GM12878 (cell line): Measurements from ENCODE around the gene NHS. TPM values are rescaled to one million over a fixed set of nuclear protein-coding genes. Genes with fewer than 3 reads are reported as not detected.

Source experiments
- ATAC-seq: fragments of 200-7000 bp; cut with Tn5 transposase; 3 replicates; pipeline ENCODE4 v1.9.1; 2020; ENCODE audit warnings: mild to moderate bottlenecking, moderate library complexity
- BruUV-seq: library from RNA; stranded (reverse); fragments of 400-500 nt; replicated peaks from 2 replicates; lab custom pipeline; 2021; lab: Mats Ljungman, UMichigan
- CTCF ChIA-PET: fragments of 300-600 bp; sonication (Branson Sonifier 250); formaldehyde crosslinking; extraction: SDS; loops from one replicate; lab custom pipeline; 2021; ENCODE audit warnings: inconsistent platforms; lab: Yijun Ruan, JAX
- POLR2A ChIA-PET: fragments of 350-600 bp; formaldehyde crosslinking; extraction: SDS; loops from one replicate; lab custom pipeline; 2021; ENCODE audit warnings: inconsistent platforms; lab: Charles Lee
- RAD21 ChIA-PET: fragments of 300-600 bp; sonication (Branson Sonifier 250); formaldehyde crosslinking; loops from one replicate; lab custom pipeline; 2023; ENCODE audit warnings: antibody characterized with exemption; ENCODE audit not compliant: unreplicated experiment; lab: Charles Lee
- SMC1A ChIA-PET: fragments of 300-600 bp; sonication (Branson Sonifier 250); formaldehyde crosslinking; loops from one replicate; lab custom pipeline; 2023; ENCODE audit not compliant: unreplicated experiment, uncharacterized antibody; lab: Charles Lee
- DNase-seq: peaks from one replicate; pipeline ENCODE4 v3.0.0-alpha.2; 2011; ENCODE audit warnings: low read depth, low spot score
- FAIRE-seq: peaks from 3 replicates; lab custom pipeline; 2011; peaks lifted over from hg19 to GRCh38; lab: Jason Lieb, UNC
- H2AFZ ChIP-seq: 2 replicates; pipeline ENCODE4 v1.6.0; 2011; ENCODE audit warnings: low read depth, low read length, control low read depth; ENCODE audit not compliant: control insufficient read depth
- H3K27ac ChIP-seq: 2 replicates; pipeline ENCODE4 v1.5.1; 2011; ENCODE audit warnings: control low read depth; ENCODE audit not compliant: control insufficient read depth, insufficient read depth
- H3K27me3 ChIP-seq, 2 experiments: replicated peaks in 1 of 2; 2 replicates each; pipeline versions ENCODE4 v1.6.0 to v1.6.1; 2011; ENCODE audit warnings: low read length in 1 of 2; ENCODE audit not compliant: control insufficient read depth in 2 of 2, insufficient read depth in 2 of 2
- H3K36me3 ChIP-seq, 2 experiments: 2 replicates each; pipeline ENCODE4 v1.5.1; 2011; ENCODE audit warnings: low read length in 1 of 2; ENCODE audit not compliant: control insufficient read depth in 2 of 2, insufficient read depth in 2 of 2
- H3K4me1 ChIP-seq: 2 replicates; pipeline ENCODE4 v1.6.1; 2011; ENCODE audit warnings: mild to moderate bottlenecking, low read length, moderate library complexity, mixed read lengths; ENCODE audit not compliant: control insufficient read depth, insufficient read depth
- H3K4me2 ChIP-seq: 2 replicates; pipeline ENCODE4 v1.6.0; 2011; ENCODE audit warnings: control low read depth; ENCODE audit not compliant: control insufficient read depth, insufficient read depth
- H3K4me3 ChIP-seq: fragments of 200-600 bp; sonication (generic); 2 replicates; pipeline ENCODE4 v1.5.1; 2016
- H3K79me2 ChIP-seq: 2 replicates; pipeline ENCODE4 v1.6.0; 2011; ENCODE audit warnings: low read length; ENCODE audit not compliant: control insufficient read depth, insufficient read depth
- H3K9ac ChIP-seq: 2 replicates; pipeline ENCODE4 v1.8.0; 2011; ENCODE audit warnings: low read length, control low read depth, mixed read lengths; ENCODE audit not compliant: control insufficient read depth, insufficient read depth
- H3K9me3 ChIP-seq: replicated peaks from 3 replicates; pipeline ENCODE4 v1.5.1; 2011; ENCODE audit warnings: mild to moderate bottlenecking, low read length; ENCODE audit not compliant: control insufficient read depth, insufficient read depth
- H4K20me1 ChIP-seq: 2 replicates; pipeline ENCODE4 v1.6.0; 2011; ENCODE audit not compliant: control insufficient read depth, insufficient read depth
- ATF3 ChIP-seq: IDR thresholded peaks from 2 replicates; pipeline ENCODE4 v1.6.1; 2011; ENCODE audit warnings: low read depth, mild to moderate bottlenecking, low read length, moderate library complexity, borderline replicate concordance; ENCODE audit errors: extremely low read depth
- FOS ChIP-seq: IDR thresholded peaks from 3 replicates; pipeline ENCODE4 v1.6.1; 2011; ENCODE audit warnings: borderline replicate concordance; ENCODE audit not compliant: insufficient read length; ENCODE audit errors: extremely low read depth
- HCFC1 ChIP-seq: fragments of 150-350 bp; IDR thresholded peaks from 2 replicates; pipeline ENCODE4 v1.6.1; 2014; ENCODE audit warnings: low read length
- HDAC6 ChIP-seq: fragments of 200-600 bp; sonication (generic); IDR thresholded peaks from one replicate; pipeline ENCODE4 v1.8.0; 2017; ENCODE audit warnings: antibody characterized with exemption; ENCODE audit not compliant: unreplicated experiment
- IRF5 ChIP-seq: fragments of 450-650 bp; IDR thresholded peaks from 2 replicates; pipeline ENCODE4 v1.6.1; 2017; ENCODE audit warnings: borderline replicate concordance
- NFXL1 ChIP-seq: fragments of 450-650 bp; IDR thresholded peaks from 2 replicates; pipeline ENCODE4 v1.6.1; 2017; ENCODE audit warnings: antibody characterized with exemption, mild to moderate bottlenecking, borderline replicate concordance
- NFYB ChIP-seq: IDR thresholded peaks from 2 replicates; pipeline ENCODE4 v1.6.1; 2011; ENCODE audit warnings: low read depth, mild to moderate bottlenecking, low read length, improper control_type of control experiment, moderate library complexity; ENCODE audit not compliant: insufficient read depth
- NR2C2 ChIP-seq: IDR thresholded peaks from 2 replicates; pipeline ENCODE4 v1.6.1; 2011; ENCODE audit warnings: borderline replicate concordance, low read depth; ENCODE audit not compliant: control insufficient read depth, insufficient read length
- PAX5 ChIP-seq: IDR thresholded peaks from 2 replicates; pipeline ENCODE4 v1.6.1; 2011; ENCODE audit warnings: low read depth, low read length, borderline replicate concordance
- STAT3 ChIP-seq: IDR thresholded peaks from 2 replicates; pipeline ENCODE4 v1.6.1; 2011; ENCODE audit warnings: low read depth, low read length, improper control_type of control experiment
- ZNF217 ChIP-seq: fragments of 450-650 bp; IDR thresholded peaks from 2 replicates; pipeline ENCODE4 v1.6.1; 2017; ENCODE audit warnings: antibody characterized with exemption, mild to moderate bottlenecking
- ZNF687 ChIP-seq: fragments of 450-650 bp; IDR thresholded peaks from 2 replicates; pipeline ENCODE4 v1.6.1; 2017; ENCODE audit warnings: mild to moderate bottlenecking, moderate library complexity
- WGBS: methylation state at CpG from one replicate; pipeline ENCODE4 v1.1.6; 2016; ENCODE audit warnings: low lambda C conversion rate; ENCODE audit not compliant: insufficient replicate concordance, insufficient coverage; ENCODE audit errors: missing lambda C conversion rate; 5-methylcytosine and 5-hydroxymethylcytosine counted together
- in situ Hi-C: fragments of 300-500 bp; cut with MboI; formaldehyde crosslinking; loops from 9 replicates; pipeline ENCODE4 v1.14.3; 2018; ENCODE audit warnings: mixed read lengths
- intact Hi-C: fragments of 100-400 bp; cut with micrococcal nuclease; formaldehyde crosslinking; loops from one replicate; pipeline ENCODE4 v1.14.2; 2022; ENCODE audit not compliant: unreplicated experiment
- polyA plus RNA-seq, 11 experiments: library from polyadenylated mRNA; depleted of rRNA in 4 of 11; unstranded in 6 of 11; stranded (reverse) in 5 of 11; fragments of >200 nt; fragmentation: Nextera tagmentation in 4 of 11; fragmentation: Illumina TruSeq in 1 of 11; extraction: Ambion mirVana in 4 of 11; extraction: Trizol in 1 of 11; gene quantifications; 1 replicate in 1 of 11; 2 replicates in 10 of 11; pipeline versions ENCODE4 v1.2.1 to v1.2.3, GENCODE V29; 2011 to 2016; ENCODE audit warnings: inconsistent platforms in 2 of 11, missing spikeins in 2 of 11, low read depth in 1 of 11
- total RNA-seq, 4 experiments: library from RNA; depleted of rRNA in 3 of 4; stranded (reverse); fragments of >200 nt in 3 of 4; fragmentation: Illumina TruSeq in 1 of 4; extraction: Trizol in 1 of 4; gene quantifications; 2 replicates each; pipeline versions ENCODE4 v1.2.1 to v1.2.3, GENCODE V29; 2013 to 2021

The NHS gene
- total and polyA plus RNA-seq, 10 of the 15 experiments (the other 5 are each of a cell fraction or from before 2014, with no cell fraction given), result under 0.01 to 0.07 (median 0.03) TPM; not detected in 7

DNA sequence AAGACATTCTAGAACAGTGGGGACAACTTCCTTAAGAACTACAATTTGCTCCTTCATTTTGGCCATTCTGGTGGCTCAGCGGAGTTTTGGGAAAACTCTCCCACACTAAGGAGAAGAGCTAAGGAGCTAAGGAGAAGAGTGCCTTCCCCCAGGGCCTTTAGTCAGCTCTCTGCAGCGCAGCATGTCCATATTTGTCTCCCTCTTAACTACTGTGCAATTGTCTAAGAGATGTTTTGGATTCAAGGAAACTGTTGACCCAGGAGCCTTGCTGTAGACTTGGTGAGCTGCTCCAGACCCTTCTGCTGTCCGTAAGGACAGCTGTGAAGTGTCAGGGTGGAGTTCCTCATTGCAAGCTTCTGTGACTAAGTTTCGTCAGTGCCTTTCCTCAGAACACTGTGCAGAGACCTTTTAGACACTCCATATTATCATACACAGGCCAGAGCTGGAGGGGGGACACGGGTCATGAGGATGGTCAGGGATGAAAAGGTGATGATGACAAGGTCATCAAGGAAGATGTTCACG lies 179.0 kb downstream of the NHS start:
- intact Hi-C loops, result no loop called here

GRCh38 chrX:17554914-17555313 lies 179.9 kb downstream of the NHS start:
- ChIA-PET RAD21 (no interaction called here), CTCF (no interaction called here), POLR2A (no interaction called here), SMC1A (no interaction called here)
- Histone ChIP-seq H2AFZ (no peak overlapping the region), H3K9ac (no peak overlapping the region), H4K20me1 (no peaks in the 10 kb centered on the region), H3K27ac (no peak overlapping the region), H3K9me3 (no peaks in the 10 kb centered on the region), H3K4me3 (no peak overlapping the region), H3K79me2 (no peaks in the 10 kb centered on the region), H3K27me3 (peaks cover 1 to 2% of the 10 kb centered on the region in 2 experiments; a peak in 1 of 4 replicates), H3K4me2 (no peak overlapping the region), H3K4me1 (no peaks in the 10 kb centered on the region), H3K36me3 (no peaks in the 10 kb centered on the region)
- no peak for DNase-seq
- in situ Hi-C loops (no loop called here), intact Hi-C loops (no loop called here)
- no TSS peak for BruUV-seq
- no peak for ATAC-seq
- WGBS, result 64% methylated on average over 4 of the region's 5 CpGs
- no peak for FAIRE-seq
- TF ChIP-seq ZNF217 (no peak), FOS (no peak), ATF3 (no peak), HDAC6 (no peak), PAX5 (no peak), ZNF687 (no peak)

More for the DNA sequence above, 179.0 kb downstream of the NHS start:
- no peak for TF ChIP-seq STAT3
- TF ChIP-seq NR2C2, result no peak
- TF ChIP-seq HCFC1, result no peak
- TF ChIP-seq IRF5, result no peak
- TF ChIP-seq NFXL1, result no peak
- TF ChIP-seq NFYB, result no peak
- TF ChIP-seq, all 136 proteins: peak for 0
- Histone ChIP-seq H3K4me3 (no peak overlapping the region), H3K9ac (no peak overlapping the region), H2AFZ (no peak overlapping the region), H3K9me3 (no peaks in the 10 kb centered on the region), H3K4me2 (no peak overlapping the region), H3K79me2 (no peaks in the 10 kb centered on the region), H3K36me3 (no peaks in the 10 kb centered on the region), H3K27me3 (peaks cover 1 to 2% of the 10 kb centered on the region in 2 experiments; a peak in 1 of 4 replicates), H3K27ac (no peak overlapping the region), H4K20me1 (no peaks in the 10 kb centered on the region), H3K4me1 (0 out of 2 replicates have a peak, but pooled peaks cover 5% of the 10 kb centered on the region)
- ChIA-PET SMC1A (no interaction called here), CTCF (no interaction called here), POLR2A (no interaction called here), RAD21 (no interaction called here)
- no peak for FAIRE-seq
- DNase-seq, result no peak
- no TSS peak for BruUV-seq
- 14% methylated on average over 6 of the region's 6 CpGs for WGBS
- in situ Hi-C loops, result no loop called here
- no peak for ATAC-seq
